HEK293 (cell line): ENCODE results near the gene LAD1.

Experiments
- CTCF ChIA-PET: fragments of 350-600 bp; formaldehyde crosslinking; extraction: SDS; loops from one replicate; lab custom pipeline; 2021; ENCODE audit warnings: antibody characterized with exemption; lab: Yijun Ruan, JAX
- POLR2A ChIA-PET: fragments of 300-600 bp; formaldehyde crosslinking; extraction: SDS; loops from one replicate; lab custom pipeline; 2020; ENCODE audit warnings: antibody characterized with exemption, inconsistent platforms; lab: Yijun Ruan, JAX
- H3K27ac ChIP-seq: fragments of 200-500 bp; sonication (Bioruptor generic); 2 replicates; pipeline ENCODE4 v1.5.1; 2014; ENCODE audit warnings: low read depth, low read length, control low read depth, inconsistent platforms; ENCODE audit errors: extremely low read depth
- H3K36me3 ChIP-seq, 2 experiments: fragments of 200-500 bp in 1 of 2; sonication (Bioruptor generic) in 1 of 2; 1 replicate in 1 of 2; 2 replicates in 1 of 2; pipeline ENCODE4 v1.5.1; 2014 to 2017; ENCODE audit warnings: inconsistent platforms in 2 of 2, low read length in 2 of 2; ENCODE audit not compliant: control insufficient read depth in 2 of 2, insufficient read depth in 1 of 2
- H3K4me1 ChIP-seq: fragments of 200-500 bp; sonication (Bioruptor generic); 2 replicates; pipeline ENCODE4 v1.5.1; 2014; ENCODE audit warnings: mild to moderate bottlenecking, low read length, inconsistent platforms; ENCODE audit not compliant: control insufficient read depth, insufficient read depth
- H3K4me3 ChIP-seq: 2 replicates; pipeline ENCODE4 v1.5.1; 2011; ENCODE audit warnings: low read depth, mild to moderate bottlenecking, control low read depth, low read length, moderate library complexity
- H3K9me3 ChIP-seq: fragments of 200-500 bp; sonication (Bioruptor generic); 2 replicates; pipeline ENCODE4 v1.5.1; 2014; ENCODE audit warnings: low read depth, low read length, inconsistent platforms; ENCODE audit not compliant: control insufficient read depth, insufficient read depth
- EGR2 ChIP-seq: fragments of 450-650 bp; formaldehyde crosslinking; IDR thresholded peaks from 2 replicates; pipeline ENCODE4 v1.5.1; 2016; ENCODE audit warnings: low read depth, missing biosample characterization, missing genetic modification characterization
- MYNN ChIP-seq: fragments of 450-650 bp; formaldehyde crosslinking; IDR thresholded peaks from 2 replicates; pipeline ENCODE4 v1.5.1; 2016; ENCODE audit warnings: missing biosample characterization, missing genetic modification characterization, borderline replicate concordance
- SCRT2 ChIP-seq: fragments of 450-650 bp; formaldehyde crosslinking; IDR thresholded peaks from 2 replicates; pipeline ENCODE4 v1.5.1; 2016; ENCODE audit warnings: missing biosample characterization, missing genetic modification characterization
- ZBTB21 ChIP-seq: fragments of 450-650 bp; formaldehyde crosslinking; IDR thresholded peaks from 2 replicates; pipeline ENCODE4 v1.5.1; 2017; ENCODE audit warnings: missing biosample characterization, missing genetic modification characterization
- ZFHX2 ChIP-seq: fragments of 450-650 bp; formaldehyde crosslinking; conservative IDR thresholded peaks from 2 replicates; pipeline ENCODE4 v1.5.1; 2016; ENCODE audit warnings: missing biosample characterization, missing genetic modification characterization
- ZIC2 ChIP-seq: fragments of 450-650 bp; formaldehyde crosslinking; IDR thresholded peaks from 2 replicates; pipeline ENCODE4 v1.5.1; 2016; ENCODE audit warnings: missing biosample characterization, missing genetic modification characterization
- ZNF280C ChIP-seq: fragments of 450-650 bp; formaldehyde crosslinking; IDR thresholded peaks from 2 replicates; pipeline ENCODE4 v1.5.1; 2016; ENCODE audit warnings: missing biosample characterization, missing genetic modification characterization
- ZNF366 ChIP-seq: fragments of 450-650 bp; formaldehyde crosslinking; conservative IDR thresholded peaks from 2 replicates; pipeline ENCODE4 v1.5.1; 2016; ENCODE audit warnings: missing biosample characterization, missing genetic modification characterization
- ZNF521 ChIP-seq: fragments of 450-650 bp; formaldehyde crosslinking; IDR thresholded peaks from 2 replicates; pipeline ENCODE4 v1.5.1; 2017; ENCODE audit warnings: missing biosample characterization, mild to moderate bottlenecking, missing genetic modification characterization
- ZNF600 ChIP-seq: fragments of 450-650 bp; formaldehyde crosslinking; IDR thresholded peaks from 2 replicates; pipeline ENCODE4 v1.5.1; 2016; ENCODE audit warnings: missing biosample characterization, missing genetic modification characterization
- ZNF629 ChIP-seq: fragments of 450-650 bp; formaldehyde crosslinking; IDR thresholded peaks from 2 replicates; pipeline ENCODE4 v1.5.1; 2017; ENCODE audit warnings: missing biosample characterization, missing genetic modification characterization
- ZNF654 ChIP-seq: fragments of 450-650 bp; formaldehyde crosslinking; IDR thresholded peaks from 2 replicates; pipeline ENCODE4 v1.5.1; 2016; ENCODE audit warnings: low read depth, missing biosample characterization, missing genetic modification characterization
- ZNF670 ChIP-seq: fragments of 450-650 bp; formaldehyde crosslinking; IDR thresholded peaks from 2 replicates; pipeline ENCODE4 v1.5.1; 2016; ENCODE audit warnings: missing biosample characterization, missing genetic modification characterization, low read depth
- ZNF692 ChIP-seq: fragments of 450-650 bp; formaldehyde crosslinking; IDR thresholded peaks from 2 replicates; pipeline ENCODE4 v1.5.1; 2016; ENCODE audit warnings: missing biosample characterization, missing genetic modification characterization
- TF ChIP-seq, protein P1 (sequence below): fragments of 450-650 bp; formaldehyde crosslinking; IDR thresholded peaks from 2 replicates; pipeline ENCODE4 v1.5.1; 2016; ENCODE audit warnings: missing biosample characterization, missing genetic modification characterization

The LAD1 gene

DNA sequence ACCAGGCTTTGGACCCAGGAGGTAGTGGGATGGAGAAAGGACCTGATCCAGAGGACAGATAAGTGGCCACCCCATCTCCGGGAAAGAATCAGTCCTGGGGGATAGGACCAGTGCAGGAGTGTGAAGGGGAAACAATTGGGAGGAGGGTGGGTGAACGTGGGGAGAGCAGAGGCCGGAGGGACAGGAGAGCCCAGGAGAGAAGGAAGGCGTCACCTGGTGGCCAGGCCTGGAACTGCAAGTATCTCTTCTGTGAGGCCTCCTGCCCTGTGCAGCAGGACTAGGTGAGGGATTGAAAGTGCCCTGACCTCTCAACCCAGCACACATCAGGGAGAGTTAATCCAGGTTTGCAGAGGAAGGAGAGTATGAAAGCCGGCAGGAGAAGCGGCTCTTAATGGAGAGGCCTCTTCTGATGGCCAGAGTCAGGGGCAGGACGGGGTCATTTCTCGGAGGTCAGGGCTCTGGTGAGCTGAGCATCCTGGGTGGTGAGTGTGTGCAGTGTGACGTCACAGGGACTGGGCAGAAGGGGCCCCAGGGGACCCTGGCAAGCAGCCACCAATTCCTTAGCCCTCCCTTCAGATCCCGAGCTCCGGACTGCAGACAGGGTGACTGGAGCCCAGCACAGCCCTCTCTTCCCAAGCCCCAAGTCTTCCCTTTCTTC is 9.2 kb upstream of the LAD1 start (continued):
- TF ChIP-seq ZNF280C, result no peak
- TF ChIP-seq ZNF654 (tag by site-specific recombination), result peak; percentile 57
- TF ChIP-seq ZNF600 (tag by site-specific recombination), result 0 out of 2 replicates have a peak, but pooled peaks have one; percentile 14
- TF ChIP-seq ZNF629 (tag by site-specific recombination), result 0 out of 2 replicates have a peak, but pooled peaks have one; percentile 39

GRCh38 chr1:201406831-201407406 is 7.8 kb upstream of the LAD1 start:
- POLR2A ChIA-PET, result no interaction called here

GRCh38 chr1:201405484-201405831 is 6.3 kb upstream of the LAD1 start:
- POLR2A ChIA-PET, result no interaction called here
- TF ChIP-seq, protein P1, sequence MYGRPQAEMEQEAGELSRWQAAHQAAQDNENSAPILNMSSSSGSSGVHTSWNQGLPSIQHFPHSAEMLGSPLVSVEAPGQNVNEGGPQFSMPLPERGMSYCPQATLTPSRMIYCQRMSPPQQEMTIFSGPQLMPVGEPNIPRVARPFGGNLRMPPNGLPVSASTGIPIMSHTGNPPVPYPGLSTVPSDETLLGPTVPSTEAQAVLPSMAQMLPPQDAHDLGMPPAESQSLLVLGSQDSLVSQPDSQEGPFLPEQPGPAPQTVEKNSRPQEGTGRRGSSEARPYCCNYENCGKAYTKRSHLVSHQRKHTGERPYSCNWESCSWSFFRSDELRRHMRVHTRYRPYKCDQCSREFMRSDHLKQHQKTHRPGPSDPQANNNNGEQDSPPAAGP (tag by site-specific recombination), result peak; percentile 64; the same call in 1 of the 2 replicates
- TF ChIP-seq ZNF670 (tag by site-specific recombination) (no peak), ZIC2 (tag by site-specific recombination) (peak; percentile 42), MYNN (no peak)
- no peak overlapping the region for H3K27ac ChIP-seq

More at GRCh38 chr1:201406831-201407406, 7.8 kb upstream of the LAD1 start:
- CTCF ChIA-PET, result interaction anchor here (0.9 to 3.0 kb wide), 6 partner anchors 11 to 59 kb away, joined by 3 to 29 read pairs (median 10); no protein-coding TSS in a partner anchor
- Histone ChIP-seq H3K36me3 (no peaks in the 10 kb centered on the region), H3K4me1 (no peaks in the 10 kb centered on the region), H3K27ac (no peak overlapping the region), H3K9me3 (no peaks in the 10 kb centered on the region), H3K4me3 (no peak overlapping the region)
- peak; percentile 47; the same call in 1 of the 2 replicates for TF ChIP-seq ZFHX2
- peak; percentile 39; the same call in 1 of the 2 replicates for TF ChIP-seq EGR2 (tag by site-specific recombination)
- TF ChIP-seq ZBTB21 (tag by site-specific recombination), result no peak

DNA sequence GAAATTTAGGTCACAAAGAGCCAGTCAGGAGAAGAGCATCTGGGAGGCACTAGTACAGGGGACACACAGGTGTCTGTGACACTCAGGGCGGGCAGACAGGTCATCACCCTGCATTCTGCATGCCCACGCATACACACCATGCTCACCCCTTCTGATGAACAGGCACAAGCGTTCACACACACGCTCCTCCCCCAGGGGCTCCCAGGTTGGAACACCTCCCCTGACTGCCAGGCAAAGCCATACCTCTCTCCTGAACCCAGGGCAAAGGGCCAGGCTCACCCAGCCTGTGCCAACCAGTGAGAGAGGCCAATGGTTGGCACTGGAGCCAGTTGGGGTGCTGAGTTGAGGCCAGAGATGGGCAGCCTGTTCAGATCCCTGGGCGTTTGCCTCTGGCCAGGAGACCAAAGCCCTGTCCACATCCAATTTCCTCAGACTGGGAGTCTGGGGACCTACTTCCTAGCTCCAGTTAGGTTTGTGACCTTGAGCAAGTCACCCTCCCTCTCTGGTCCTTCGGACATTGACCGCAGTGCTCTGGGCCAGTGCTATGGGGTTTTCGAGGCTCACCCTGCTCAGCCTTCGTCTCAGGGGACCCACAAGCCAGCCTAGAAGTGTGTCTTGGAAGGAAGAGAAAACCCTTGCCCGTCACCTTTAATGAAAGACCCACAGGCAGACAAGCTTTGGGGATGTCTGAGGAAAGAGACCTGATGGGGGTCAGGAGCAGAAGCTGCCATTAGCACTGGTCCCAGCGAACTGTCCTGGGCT is 5.8 kb upstream of the LAD1 start:
- Histone ChIP-seq H3K27ac (no peak overlapping the region), H3K36me3 (no peaks in the 10 kb centered on the region), H3K9me3 (no peaks in the 10 kb centered on the region), H3K4me1 (no peaks in the 10 kb centered on the region), H3K4me3 (no peak overlapping the region)
- POLR2A ChIA-PET, result no interaction called here
- TF ChIP-seq ZNF692 (tag by site-specific recombination), result no peak
- no peak for TF ChIP-seq ZNF521
- TF ChIP-seq ZFHX2, result no peak
- no peak for TF ChIP-seq ZNF366 (tag by site-specific recombination)
- TF ChIP-seq SCRT2 (tag by site-specific recombination), result no peak
- CTCF ChIA-PET, result interaction anchor here (0.8 to 2.1 kb wide), 7 partner anchors 16 to 151 kb away, joined by 3 to 11 read pairs (median 3); partner anchors contain the start of gene TNNI1

More at GRCh38 chr1:201405484-201405831, 6.3 kb upstream of the LAD1 start:
- Histone ChIP-seq H3K9me3 (no peaks in the 10 kb centered on the region), H3K36me3 (no peaks in the 10 kb centered on the region), H3K4me3 (no peak overlapping the region), H3K4me1 (no peaks in the 10 kb centered on the region)
- CTCF ChIA-PET, result interaction anchor here (0.8 to 2.1 kb wide), 6 partner anchors 12 to 152 kb away, joined by 3 to 11 read pairs (median 4); partner anchors contain the start of gene TNNI1
